Activated naive CD8-positive, alpha-beta T cell treated with anti-CD3 and anti-CD28 coated beads for 36 hours (primary cell): ENCODE measurements around the gene ASAP2. TPM values are rescaled to one million over a fixed set of nuclear protein-coding genes. Genes with fewer than 3 reads are reported as not detected.
"Not testable (repeated sequence)": the region's sequence is repeated elsewhere in the genome, so short reads cannot be mapped to it uniquely, and the experiment has no call there.

Experiments
- DNase-seq: peaks from one replicate; pipeline ENCODE4 v3.0.0; 2021
- H3K27ac Mint-ChIP-seq: one replicate; pipeline ENCODE4 v1.8.0; 2022; ENCODE audit warnings: mild to moderate bottlenecking, moderate library complexity, mixed read lengths
- H3K27me3 Mint-ChIP-seq: one replicate; pipeline ENCODE4 v1.8.0; 2022; ENCODE audit warnings: mild to moderate bottlenecking, mixed read lengths
- H3K36me3 Mint-ChIP-seq: one replicate; pipeline ENCODE4 v1.8.0; 2021; ENCODE audit warnings: mild to moderate bottlenecking, mixed read lengths
- H3K4me1 Mint-ChIP-seq: one replicate; pipeline ENCODE4 v1.8.0; 2021; ENCODE audit warnings: mixed read lengths
- H3K4me3 Mint-ChIP-seq: one replicate; pipeline ENCODE4 v1.8.0; 2022; ENCODE audit warnings: mild to moderate bottlenecking, moderate library complexity, mixed read lengths
- H3K9me3 Mint-ChIP-seq: one replicate; pipeline ENCODE4 v1.8.0; 2022; ENCODE audit warnings: mixed read lengths
- total RNA-seq, 2 experiments: library from RNA; stranded (reverse); gene quantifications; one replicate each; pipeline ENCODE4 v1.2.3, GENCODE V29; 2021

ASAP2 gene
- total RNA-seq, 2 experiments from 2014 or later: 0.04 to 0.12 TPM

DNA sequence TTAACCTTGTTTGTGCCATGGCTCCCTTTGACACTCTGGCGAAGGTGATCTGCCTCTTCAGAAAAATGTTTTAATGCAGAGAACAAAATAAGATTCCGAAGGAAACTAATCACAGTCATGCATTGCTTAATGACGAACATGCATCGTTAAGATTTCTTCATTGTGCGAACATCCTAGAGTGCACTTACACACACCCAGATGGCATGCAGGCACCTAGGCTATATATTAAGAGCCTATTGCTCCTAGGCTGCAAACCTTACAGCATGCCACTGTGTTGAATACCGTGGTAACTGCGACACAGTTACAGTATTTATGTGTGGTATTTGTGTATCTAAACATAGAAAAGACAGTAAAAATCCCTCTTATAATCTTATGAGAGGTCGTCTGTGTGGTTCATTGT is 8.3 kb downstream of the ASAP2 start:
- Mint-ChIP-seq H3K9me3 (no peaks in the 10 kb centered on the region), H3K4me3 (no peak overlapping the region), H3K27ac (no peak overlapping the region), H3K4me1 (no peaks in the 10 kb centered on the region), H3K27me3 (peaks cover 38% of the 10 kb centered on the region), H3K36me3 (no peaks in the 10 kb centered on the region)
- DNase-seq: no peak

DNA sequence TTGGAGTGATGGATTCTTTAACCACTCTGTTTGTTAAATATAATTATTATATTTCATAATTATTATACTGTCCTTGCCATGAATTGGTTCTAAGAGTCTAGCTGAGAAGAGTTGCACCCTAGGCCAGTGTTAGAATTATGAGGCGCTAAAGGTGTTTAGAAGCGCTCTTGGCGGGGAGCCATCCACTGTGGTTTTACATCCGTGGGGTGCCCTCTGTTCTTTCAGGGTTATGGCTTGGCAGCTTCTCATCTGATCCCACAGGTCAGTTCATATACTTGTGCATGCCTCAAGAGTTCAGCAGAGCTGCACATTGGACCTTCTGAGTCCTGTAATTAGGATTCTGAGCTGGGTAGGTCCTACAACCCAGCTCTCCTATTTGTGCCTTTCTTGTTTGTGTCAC is 9.1 kb downstream of the ASAP2 start:
- Mint-ChIP-seq H3K27me3 (peaks cover 30% of the 10 kb centered on the region), H3K4me3 (no peak overlapping the region), H3K4me1 (no peaks in the 10 kb centered on the region), H3K9me3 (peaks cover 3% of the 10 kb centered on the region), H3K36me3 (no peaks in the 10 kb centered on the region), H3K27ac (no peak overlapping the region)
- no peak for DNase-seq

DNA sequence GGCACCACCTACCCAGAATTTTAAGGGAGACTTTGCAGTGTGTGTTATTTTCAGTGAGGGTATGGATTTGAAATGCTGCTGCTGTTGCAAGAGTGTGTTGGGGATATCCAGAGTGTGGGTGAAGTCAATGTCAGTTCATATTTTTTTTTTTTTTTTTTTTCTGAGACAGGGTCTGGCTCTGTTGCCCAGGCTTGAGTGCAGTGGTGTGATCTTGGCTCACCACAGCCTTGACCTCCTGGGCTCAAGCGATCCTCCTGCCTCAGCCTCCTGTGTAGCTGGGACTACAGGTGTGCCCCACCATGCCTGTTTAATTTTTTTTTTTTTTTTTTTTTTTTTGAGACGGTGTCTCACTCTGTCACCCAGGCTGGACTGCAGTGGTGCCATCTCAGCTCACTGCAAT is 9.5 kb downstream of the ASAP2 start:
- peaks cover 28% of the 10 kb centered on the region for H3K27me3 Mint-ChIP-seq
- H3K9me3 Mint-ChIP-seq, H3K27ac Mint-ChIP-seq, H3K4me3 Mint-ChIP-seq, H3K4me1 Mint-ChIP-seq, H3K36me3 Mint-ChIP-seq, DNase-seq: not testable (repeated sequence)

DNA sequence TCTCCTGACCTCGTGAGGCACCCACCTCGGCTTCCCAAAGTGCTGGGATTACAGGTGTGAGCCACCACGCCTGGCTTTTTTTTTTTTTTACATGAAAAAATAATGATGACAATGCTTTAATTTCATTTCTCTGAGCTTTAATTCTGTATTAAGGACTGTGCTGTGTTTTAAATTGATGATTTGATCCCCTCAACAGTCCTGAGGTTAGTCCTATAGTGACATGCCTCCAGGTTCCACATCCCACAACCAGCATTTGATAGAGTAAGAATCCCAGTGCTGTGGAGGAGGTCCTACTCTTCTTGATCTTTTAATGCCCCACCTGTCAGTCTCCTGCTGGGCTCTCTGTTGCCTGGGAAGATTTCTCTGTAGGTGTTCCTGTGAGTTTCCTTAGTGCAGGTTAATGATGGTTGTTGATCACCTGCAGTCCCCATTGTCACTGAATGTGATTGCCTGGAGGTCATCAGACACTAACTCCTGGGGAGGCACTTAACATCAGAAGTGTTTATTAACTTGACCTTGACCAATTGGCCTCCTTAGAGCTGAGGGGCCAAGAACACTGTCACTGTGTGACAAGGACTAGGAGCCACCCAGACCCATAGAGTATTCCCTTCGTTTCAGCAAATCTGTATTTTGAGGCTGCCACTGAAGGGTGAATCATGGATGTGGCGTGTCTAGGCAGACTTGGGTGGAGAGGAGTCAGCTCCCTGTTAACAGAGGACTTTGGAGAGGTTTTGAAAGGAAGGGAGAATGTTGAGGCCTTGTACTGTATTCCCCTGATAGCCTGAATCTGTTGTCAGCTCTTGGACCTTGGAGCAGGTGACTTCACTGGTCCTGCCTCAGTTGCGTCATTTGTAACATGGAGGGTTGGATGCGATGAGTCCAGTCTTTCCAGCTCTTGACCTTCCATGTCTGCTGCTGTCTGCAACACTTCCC is 11.5 kb downstream of the ASAP2 start:
- no peaks in the 10 kb centered on the region for H3K36me3 Mint-ChIP-seq
- H3K4me3 Mint-ChIP-seq: no peak overlapping the region
- DNase-seq: no peak
- peaks cover 6% of the 10 kb centered on the region for H3K9me3 Mint-ChIP-seq
- H3K27ac Mint-ChIP-seq: no peak overlapping the region
- H3K4me1 Mint-ChIP-seq: no peaks in the 10 kb centered on the region
- peaks cover 19% of the 10 kb centered on the region for H3K27me3 Mint-ChIP-seq

DNA sequence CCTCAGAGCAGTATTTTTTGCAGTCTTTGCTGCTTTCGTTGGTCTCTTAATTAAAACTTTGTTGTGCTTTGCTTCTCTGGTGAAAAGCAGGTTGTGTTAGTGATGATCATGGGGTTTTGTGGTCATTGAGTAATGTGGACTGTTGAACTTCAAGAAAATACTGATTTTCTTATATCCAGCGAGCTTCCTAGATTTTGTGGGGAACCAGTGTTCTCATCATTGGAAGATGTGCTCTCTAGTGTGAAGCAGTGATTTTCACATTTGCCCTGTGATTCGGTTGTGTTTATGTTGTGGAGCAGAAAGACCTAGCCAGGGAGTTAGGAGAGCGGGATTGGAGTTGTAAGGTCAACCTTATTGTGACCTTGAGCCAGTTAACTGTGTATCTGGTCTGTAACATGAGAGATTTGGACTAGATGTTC is 12.4 kb downstream of the ASAP2 start:
- DNase-seq: no peak
- no peak overlapping the region for H3K4me3 Mint-ChIP-seq
- peaks cover 15% of the 10 kb centered on the region for H3K27me3 Mint-ChIP-seq
- H3K4me1 Mint-ChIP-seq: no peaks in the 10 kb centered on the region
- H3K27ac Mint-ChIP-seq: no peak overlapping the region
- no peaks in the 10 kb centered on the region for H3K36me3 Mint-ChIP-seq
- peaks cover 6% of the 10 kb centered on the region for H3K9me3 Mint-ChIP-seq

DNA sequence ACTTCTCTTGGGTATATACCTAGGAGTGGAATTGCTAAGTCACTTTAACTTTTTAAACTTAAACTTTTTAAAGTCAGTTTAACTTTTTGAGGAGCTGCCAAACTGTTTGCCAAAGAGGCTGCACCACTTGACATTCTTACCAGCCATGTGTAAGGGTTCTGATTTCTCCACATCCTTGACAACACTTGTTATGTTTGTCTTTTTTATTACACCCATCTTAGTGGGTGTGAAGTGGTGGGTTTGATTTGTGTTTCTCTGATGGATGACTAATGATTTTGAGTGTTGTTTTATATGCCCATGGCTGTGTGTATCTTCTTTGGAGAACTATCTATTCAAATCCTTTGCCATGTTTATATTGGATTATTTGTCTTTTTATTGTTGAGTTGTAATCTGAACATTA is 13.6 kb downstream of the ASAP2 start:
- H3K36me3 Mint-ChIP-seq: no peaks in the 10 kb centered on the region
- peaks cover 15% of the 10 kb centered on the region for H3K27me3 Mint-ChIP-seq
- peaks cover 6% of the 10 kb centered on the region for H3K9me3 Mint-ChIP-seq
- no peak for DNase-seq
- no peaks in the 10 kb centered on the region for H3K4me1 Mint-ChIP-seq
- no peak overlapping the region for H3K4me3 Mint-ChIP-seq
- no peak overlapping the region for H3K27ac Mint-ChIP-seq

DNA sequence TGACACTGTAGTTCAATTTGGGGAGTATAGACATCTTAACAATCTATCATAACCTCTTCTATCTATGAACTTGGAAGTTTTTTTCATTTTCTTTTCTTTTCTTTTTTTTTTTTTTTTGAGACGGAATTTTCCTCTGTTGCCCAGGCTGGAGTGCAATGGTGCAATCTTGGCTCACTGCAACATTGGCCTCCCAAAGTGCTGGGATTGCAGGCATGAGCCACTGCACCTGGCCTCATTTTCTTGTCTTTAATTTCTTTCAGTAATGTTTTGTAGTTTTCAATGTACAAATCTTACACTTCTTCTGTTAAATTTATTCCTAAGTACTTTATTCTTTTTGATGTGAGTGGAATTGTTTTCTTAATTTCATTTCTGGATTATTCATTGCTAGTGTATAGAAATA is 14.6 kb downstream of the ASAP2 start:
- Mint-ChIP-seq H3K9me3 (peaks cover 6% of the 10 kb centered on the region), H3K4me3 (no peak overlapping the region), H3K36me3 (no peaks in the 10 kb centered on the region), H3K27ac (no peak overlapping the region), H3K4me1 (no peaks in the 10 kb centered on the region), H3K27me3 (peaks cover 17% of the 10 kb centered on the region)
- no peak for DNase-seq

DNA sequence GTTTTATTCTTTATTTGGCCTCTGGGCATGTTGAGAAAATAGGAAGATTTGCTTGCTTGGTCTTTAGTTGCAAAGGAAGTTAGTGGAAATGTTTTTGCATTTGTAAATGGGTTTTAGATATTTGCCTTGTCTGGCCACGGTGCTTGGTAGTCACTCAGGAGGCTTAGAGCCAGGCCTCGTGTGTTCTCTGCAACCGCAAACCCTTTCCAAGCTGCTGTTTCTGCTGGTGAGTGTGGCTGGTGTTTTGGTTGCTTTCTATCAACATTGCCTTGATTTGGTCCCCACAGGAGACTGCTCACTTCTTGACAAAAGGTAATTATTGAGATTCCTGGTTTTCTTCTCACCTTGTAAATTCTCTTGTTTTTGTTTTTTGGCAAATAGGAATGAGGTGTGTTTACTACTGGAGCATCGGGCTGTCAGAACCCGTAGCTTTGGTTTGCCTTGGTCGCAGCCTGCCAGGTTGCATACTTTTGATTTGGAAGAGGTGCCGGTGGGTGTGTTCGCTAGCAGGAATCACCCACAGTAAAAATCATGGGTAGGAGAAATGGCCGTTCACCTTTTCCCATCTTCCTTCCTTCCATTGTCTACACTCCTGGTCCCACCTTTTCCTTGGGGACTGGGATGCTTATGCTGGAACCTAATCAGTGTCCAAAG is 15.8 kb downstream of the ASAP2 start:
- H3K27ac Mint-ChIP-seq: no peak overlapping the region
- no peak for DNase-seq
- no peaks in the 10 kb centered on the region for H3K36me3 Mint-ChIP-seq
- no peak overlapping the region for H3K4me3 Mint-ChIP-seq
- H3K9me3 Mint-ChIP-seq: peaks cover 6% of the 10 kb centered on the region
- no peaks in the 10 kb centered on the region for H3K4me1 Mint-ChIP-seq
- peaks cover 13% of the 10 kb centered on the region for H3K27me3 Mint-ChIP-seq

DNA sequence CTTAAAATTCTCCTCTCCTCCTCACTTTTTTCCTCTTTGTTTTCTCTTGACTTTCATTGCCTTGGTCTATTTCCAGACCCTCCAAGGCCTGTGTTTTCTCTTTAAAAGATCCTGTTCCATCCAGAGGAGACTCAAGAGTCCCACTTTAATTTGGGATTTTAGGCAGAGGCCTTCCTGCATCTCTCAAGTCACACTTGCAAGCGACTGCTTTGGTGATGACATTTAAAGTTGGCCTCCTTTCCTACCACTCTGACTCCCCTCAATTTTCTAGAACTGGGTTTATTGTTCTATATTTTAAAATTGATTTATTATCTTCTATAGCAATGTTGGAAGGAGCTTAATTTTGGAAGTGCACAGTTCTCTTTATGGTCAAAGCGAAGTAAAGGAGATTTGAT is 16.3 kb downstream of the ASAP2 start:
- Mint-ChIP-seq H3K9me3 (peaks cover 6% of the 10 kb centered on the region), H3K4me3 (no peak overlapping the region), H3K27ac (no peak overlapping the region), H3K36me3 (no peaks in the 10 kb centered on the region), H3K27me3 (peaks cover 12% of the 10 kb centered on the region), H3K4me1 (no peaks in the 10 kb centered on the region)
- no peak for DNase-seq

DNA sequence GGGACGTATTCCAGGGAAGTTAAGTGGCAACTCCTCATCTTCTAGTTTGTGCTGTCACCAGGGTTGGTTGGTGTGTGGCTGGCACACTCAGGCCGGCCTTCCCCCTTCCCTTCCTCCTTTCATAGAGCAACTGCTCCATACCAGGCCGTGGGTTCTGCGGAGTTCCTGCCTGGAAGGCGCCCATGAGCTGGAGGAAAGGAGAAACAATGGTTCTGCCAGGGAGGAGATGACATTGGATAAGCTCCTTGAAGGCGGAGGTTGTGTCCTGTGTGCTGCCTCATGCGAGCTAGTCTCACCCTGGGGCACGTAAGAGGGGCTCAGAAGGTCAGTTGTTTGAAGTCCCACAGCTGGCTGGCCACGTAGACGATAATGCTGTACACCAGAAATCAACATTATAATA is 19.2 kb downstream of the ASAP2 start:
- Mint-ChIP-seq H3K27ac (no peak overlapping the region), H3K27me3 (peaks cover 6% of the 10 kb centered on the region), H3K9me3 (peaks cover 2% of the 10 kb centered on the region), H3K4me1 (no peaks in the 10 kb centered on the region), H3K4me3 (no peak overlapping the region), H3K36me3 (no peaks in the 10 kb centered on the region)
- no peak for DNase-seq

DNA sequence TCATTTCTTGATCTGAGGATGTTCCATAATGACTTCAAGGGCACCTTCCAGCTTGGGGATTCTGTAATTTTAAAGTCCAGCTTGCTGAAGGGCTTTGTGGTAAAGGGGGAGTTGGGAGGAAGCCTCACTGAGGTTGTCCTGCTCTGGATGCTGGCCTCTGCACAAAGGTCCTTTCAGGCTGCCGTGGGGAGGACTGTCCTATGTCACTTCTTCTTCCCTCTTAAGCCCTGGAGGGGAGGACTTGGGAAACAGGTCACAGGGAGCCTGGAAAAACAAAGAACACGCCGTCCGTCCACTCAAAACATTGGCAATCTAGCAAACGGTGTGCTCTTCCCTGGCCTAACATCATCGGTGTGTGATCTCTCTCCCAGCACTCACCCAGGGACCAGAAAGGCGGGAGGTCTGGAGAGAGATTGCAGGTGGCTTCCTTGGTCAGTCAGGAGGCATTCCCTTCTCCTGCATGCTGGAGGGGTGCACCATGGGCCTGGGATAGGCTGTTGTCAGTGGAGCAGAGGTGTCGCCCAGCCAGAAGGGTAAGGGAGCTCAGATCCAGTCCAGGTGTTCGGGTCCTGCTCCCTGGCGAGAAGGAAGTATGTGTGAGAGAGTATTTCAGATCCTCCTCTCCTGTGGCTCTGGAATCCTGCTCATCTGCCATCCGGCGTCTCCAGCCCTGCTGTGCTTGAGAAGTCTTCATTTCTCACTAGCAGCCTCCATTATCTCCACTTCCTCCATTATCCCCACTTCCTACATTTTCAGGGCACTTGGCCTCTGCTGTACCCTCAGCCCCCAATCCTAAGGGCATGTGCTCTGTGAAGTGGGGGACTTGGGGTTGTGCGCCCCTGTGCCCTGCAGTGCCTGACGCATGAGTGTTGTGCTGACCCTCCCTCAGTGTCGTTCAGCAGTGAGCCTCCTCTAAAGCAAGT is 20.1 kb downstream of the ASAP2 start:
- peaks cover 10% of the 10 kb centered on the region for H3K27me3 Mint-ChIP-seq
- H3K4me3 Mint-ChIP-seq: no peak overlapping the region
- H3K27ac Mint-ChIP-seq: no peak overlapping the region
- H3K36me3 Mint-ChIP-seq: no peaks in the 10 kb centered on the region
- DNase-seq: no peak
- no peaks in the 10 kb centered on the region for H3K9me3 Mint-ChIP-seq
- no peaks in the 10 kb centered on the region for H3K4me1 Mint-ChIP-seq

DNA sequence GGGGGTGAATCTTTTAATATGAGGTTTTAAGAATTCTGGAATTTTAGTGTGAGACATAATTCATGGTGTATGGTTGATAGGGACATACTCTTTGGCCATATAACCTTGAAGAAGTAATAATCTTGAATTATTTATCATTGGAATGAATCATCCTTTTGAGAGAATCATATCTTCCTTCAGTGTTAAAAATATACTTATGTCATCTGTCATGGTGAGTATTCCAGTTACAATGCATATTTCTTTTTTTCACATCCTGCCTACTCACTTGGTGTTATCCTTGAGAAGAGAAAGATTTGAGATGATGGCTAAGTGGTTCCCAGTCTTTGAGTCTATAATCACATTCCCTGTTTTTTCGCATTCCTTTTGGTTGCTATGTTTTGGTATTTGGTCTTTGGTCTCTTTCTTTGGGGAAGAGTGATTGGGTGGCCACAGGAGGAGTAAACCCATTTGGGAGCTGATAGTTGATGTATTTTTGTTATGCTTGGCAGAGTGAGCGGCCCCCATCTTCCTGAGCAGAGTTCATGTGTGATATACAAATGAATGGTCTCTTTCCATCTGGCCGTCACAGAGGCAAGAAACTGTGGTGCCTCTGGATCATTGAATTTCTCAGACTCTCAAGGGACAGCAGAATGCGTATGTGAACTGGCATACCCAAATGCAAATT is 21.6 kb downstream of the ASAP2 start:
- no peaks in the 10 kb centered on the region for H3K4me1 Mint-ChIP-seq
- no peak overlapping the region for H3K4me3 Mint-ChIP-seq
- H3K9me3 Mint-ChIP-seq: no peaks in the 10 kb centered on the region
- H3K27ac Mint-ChIP-seq: no peak overlapping the region
- peaks cover 18% of the 10 kb centered on the region for H3K27me3 Mint-ChIP-seq
- no peaks in the 10 kb centered on the region for H3K36me3 Mint-ChIP-seq
- DNase-seq: no peak

DNA sequence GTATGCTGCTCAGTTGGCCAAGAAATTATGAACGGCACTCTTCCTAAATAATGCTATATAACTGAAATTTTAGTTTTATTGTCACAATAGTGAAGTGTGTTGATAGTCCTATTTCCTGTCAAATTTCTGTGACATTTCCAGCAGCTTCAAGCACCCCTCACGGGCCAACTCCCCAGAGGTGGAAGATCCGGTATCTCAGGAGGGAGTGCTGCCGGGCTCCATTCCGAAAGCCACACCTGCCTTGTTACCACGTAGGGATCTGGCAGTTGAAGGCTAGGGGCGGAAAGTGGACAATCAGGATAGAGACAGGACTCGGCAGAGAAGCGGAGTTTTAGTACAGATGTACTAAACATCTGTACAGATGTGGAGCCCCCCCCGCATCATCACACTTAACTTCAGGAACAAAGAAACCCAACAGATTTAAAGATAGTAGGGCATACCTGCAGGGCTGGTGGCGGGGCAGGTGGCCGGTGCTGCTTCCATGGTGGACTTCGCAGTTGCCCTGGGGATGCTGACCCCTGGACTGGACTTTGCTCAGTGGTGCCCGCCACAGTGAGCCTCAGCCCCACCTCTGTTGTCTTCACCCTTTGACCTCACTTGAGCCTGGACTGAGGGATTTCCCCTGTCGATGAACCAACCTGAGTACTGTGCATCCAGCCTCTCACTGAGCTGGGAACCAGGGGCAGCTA is 22.3 kb downstream of the ASAP2 start:
- Mint-ChIP-seq H3K4me1 (no peaks in the 10 kb centered on the region), H3K4me3 (no peak overlapping the region), H3K27ac (no peak overlapping the region), H3K9me3 (no peaks in the 10 kb centered on the region), H3K36me3 (no peaks in the 10 kb centered on the region), H3K27me3 (peaks cover 18% of the 10 kb centered on the region)
- DNase-seq: no peak

DNA sequence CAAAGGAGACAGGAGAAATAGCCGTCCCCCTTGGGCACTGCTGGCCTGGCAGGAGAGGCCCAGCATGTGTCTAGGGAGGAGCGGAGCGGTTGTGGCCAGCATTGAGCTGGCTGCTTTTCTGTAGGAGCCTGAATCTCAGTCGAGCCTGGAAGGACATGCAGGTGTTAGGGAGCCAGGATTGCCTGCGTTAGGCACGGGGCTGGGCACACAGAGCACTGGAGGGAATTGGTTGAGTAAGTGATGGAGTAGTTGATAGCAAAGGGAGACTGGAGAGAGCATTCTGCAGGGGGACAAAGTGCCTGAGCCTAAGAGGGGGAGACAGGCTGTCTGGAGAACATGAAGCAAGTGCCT is 22.8 kb downstream of the ASAP2 start:
- Mint-ChIP-seq H3K27ac (no peak overlapping the region), H3K27me3 (peaks cover 18% of the 10 kb centered on the region), H3K4me3 (no peak overlapping the region), H3K9me3 (no peaks in the 10 kb centered on the region), H3K4me1 (no peaks in the 10 kb centered on the region), H3K36me3 (no peaks in the 10 kb centered on the region)
- no peak for DNase-seq
